ENCODE results near the gene MAT2A.

Gene MAT2A

GRCh38 chr2:85545780-85546240 lies 6.8 kb downstream of the MAT2A start:
- Histone ChIP-seq H3K36me3 (ENCODE audit: insufficient read depth, low read length) (peaks cover 81% of the 10 kb centered on the region), H3K4me3 (ENCODE audit: low read length) (no peak overlapping the region), H2AFZ (ENCODE audit: low read depth, low read length) (no peak overlapping the region), H3K4me1 (ENCODE audit: insufficient read depth, low read length) (peaks cover 15% of the 10 kb centered on the region), H3K27me3 (ENCODE audit: insufficient read depth, low read length) (no peaks in the 10 kb centered on the region), H3K9me3 (ENCODE audit: low read length) (no peaks in the 10 kb centered on the region)

- Histone ChIP-seq H3K36me3 (ENCODE audit: insufficient read depth, low read length) (peaks cover 79% of the 10 kb centered on the region), H2AFZ (ENCODE audit: low read depth, low read length) (no peak overlapping the region), H3K4me3 (ENCODE audit: low read length) (no peak overlapping the region), H3K9me3 (ENCODE audit: low read length) (no peaks in the 10 kb centered on the region), H3K4me1 (ENCODE audit: insufficient read depth, low read length) (peaks cover under 1% of the 10 kb centered on the region), H3K27me3 (ENCODE audit: insufficient read depth, low read length) (no peaks in the 10 kb centered on the region)
These were observed 8.3 kb downstream of the MAT2A start for GRCh38 chr2:85547089-85547858.

- H3K36me3 ChIP-seq (ENCODE audit: insufficient read depth, low read length): peaks cover 79% of the 10 kb centered on the region
- no peaks in the 10 kb centered on the region for H3K4me1 ChIP-seq (ENCODE audit: insufficient read depth, low read length)
- no peak overlapping the region for H3K4me3 ChIP-seq (ENCODE audit: low read length)
- H3K9me3 ChIP-seq (ENCODE audit: low read length): no peaks in the 10 kb centered on the region
- no peaks in the 10 kb centered on the region for H3K27me3 ChIP-seq (ENCODE audit: insufficient read depth, low read length)
- no peak overlapping the region for H2AFZ ChIP-seq (ENCODE audit: low read depth, low read length)
These were observed 9.1 kb downstream of the MAT2A start for GRCh38 chr2:85547859-85548607.

GRCh38 chr2:85548608-85548900 lies 9.6 kb downstream of the MAT2A start:
- H3K27me3 ChIP-seq (ENCODE audit: insufficient read depth, low read length): no peaks in the 10 kb centered on the region
- no peak overlapping the region for H2AFZ ChIP-seq (ENCODE audit: low read depth, low read length)
- H3K4me3 ChIP-seq (ENCODE audit: low read length): no peak overlapping the region
- H3K4me1 ChIP-seq (ENCODE audit: insufficient read depth, low read length): no peaks in the 10 kb centered on the region
- no peaks in the 10 kb centered on the region for H3K9me3 ChIP-seq (ENCODE audit: low read length)
- H3K36me3 ChIP-seq (ENCODE audit: insufficient read depth, low read length): peaks cover 77% of the 10 kb centered on the region

- peaks cover 77% of the 10 kb centered on the region for H3K36me3 ChIP-seq (ENCODE audit: insufficient read depth, low read length)
- no peaks in the 10 kb centered on the region for H3K4me1 ChIP-seq (ENCODE audit: insufficient read depth, low read length)
- H3K27me3 ChIP-seq (ENCODE audit: insufficient read depth, low read length): no peaks in the 10 kb centered on the region
- H3K4me3 ChIP-seq (ENCODE audit: low read length): no peak overlapping the region
- no peaks in the 10 kb centered on the region for H3K9me3 ChIP-seq (ENCODE audit: low read length)
- no peak overlapping the region for H2AFZ ChIP-seq (ENCODE audit: low read depth, low read length)
These were observed 10.1 kb downstream of the MAT2A start for GRCh38 chr2:85549095-85549494.

GRCh38 chr2:85549826-85550225 lies 10.9 kb downstream of the MAT2A start:
- Histone ChIP-seq H2AFZ (ENCODE audit: low read depth, low read length) (no peak overlapping the region), H3K27me3 (ENCODE audit: insufficient read depth, low read length) (no peaks in the 10 kb centered on the region), H3K9me3 (ENCODE audit: low read length) (no peaks in the 10 kb centered on the region), H3K36me3 (ENCODE audit: insufficient read depth, low read length) (peaks cover 76% of the 10 kb centered on the region), H3K4me3 (ENCODE audit: low read length) (no peak overlapping the region), H3K4me1 (ENCODE audit: insufficient read depth, low read length) (no peaks in the 10 kb centered on the region)

GRCh38 chr2:85550486-85550885 lies 11.5 kb downstream of the MAT2A start:
- Histone ChIP-seq H3K9me3 (ENCODE audit: low read length) (no peaks in the 10 kb centered on the region), H3K36me3 (ENCODE audit: insufficient read depth, low read length) (peaks cover 76% of the 10 kb centered on the region), H3K4me1 (ENCODE audit: insufficient read depth, low read length) (no peaks in the 10 kb centered on the region), H2AFZ (ENCODE audit: low read depth, low read length) (no peak overlapping the region), H3K27me3 (ENCODE audit: insufficient read depth, low read length) (no peaks in the 10 kb centered on the region), H3K4me3 (ENCODE audit: low read length) (no peak overlapping the region)

- no peak overlapping the region for H3K4me3 ChIP-seq (ENCODE audit: low read length)
- H3K4me1 ChIP-seq (ENCODE audit: insufficient read depth, low read length): no peaks in the 10 kb centered on the region
- no peak overlapping the region for H2AFZ ChIP-seq (ENCODE audit: low read depth, low read length)
- no peaks in the 10 kb centered on the region for H3K27me3 ChIP-seq (ENCODE audit: insufficient read depth, low read length)
- H3K36me3 ChIP-seq (ENCODE audit: insufficient read depth, low read length): peaks cover 72% of the 10 kb centered on the region
- H3K9me3 ChIP-seq (ENCODE audit: low read length): no peaks in the 10 kb centered on the region
These were observed 13.0 kb downstream of the MAT2A start for GRCh38 chr2:85551698-85552678.

GRCh38 chr2:85553184-85553583 lies 14.2 kb downstream of the MAT2A start:
- H3K27me3 ChIP-seq (ENCODE audit: insufficient read depth, low read length): no peaks in the 10 kb centered on the region
- peaks cover 63% of the 10 kb centered on the region for H3K36me3 ChIP-seq (ENCODE audit: insufficient read depth, low read length)
- H3K9me3 ChIP-seq (ENCODE audit: low read length): no peaks in the 10 kb centered on the region
- no peak overlapping the region for H2AFZ ChIP-seq (ENCODE audit: low read depth, low read length)
- H3K4me1 ChIP-seq (ENCODE audit: insufficient read depth, low read length): no peaks in the 10 kb centered on the region
- no peak overlapping the region for H3K4me3 ChIP-seq (ENCODE audit: low read length)

- Histone ChIP-seq H3K27me3 (ENCODE audit: insufficient read depth, low read length) (no peaks in the 10 kb centered on the region), H3K36me3 (ENCODE audit: insufficient read depth, low read length) (peaks cover 60% of the 10 kb centered on the region), H2AFZ (ENCODE audit: low read depth, low read length) (no peak overlapping the region), H3K4me3 (ENCODE audit: low read length) (no peak overlapping the region), H3K4me1 (ENCODE audit: insufficient read depth, low read length) (no peaks in the 10 kb centered on the region), H3K9me3 (ENCODE audit: low read length) (no peaks in the 10 kb centered on the region)
These were observed 16.1 kb downstream of the MAT2A start for GRCh38 chr2:85554980-85555612.

DNA sequence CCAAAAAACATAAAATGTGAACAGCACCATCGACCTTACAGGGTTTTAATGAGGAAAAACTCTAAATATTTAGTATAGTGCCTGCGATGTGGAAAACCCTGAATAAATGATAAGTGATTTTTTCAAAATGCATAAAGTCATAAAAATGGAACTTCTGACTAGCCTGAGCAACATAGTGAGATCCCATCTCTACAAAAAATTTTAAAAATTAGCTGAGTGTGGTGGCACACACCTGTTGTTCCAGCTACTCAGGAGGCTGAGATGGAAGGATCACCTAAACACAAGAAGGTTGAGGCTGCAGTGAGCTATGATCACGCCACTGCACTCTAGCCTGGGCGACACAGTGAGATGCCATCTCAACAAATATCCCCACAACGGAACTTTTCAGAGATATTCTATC lies 18.2 kb downstream of the MAT2A start:
- Histone ChIP-seq H3K9me3 (ENCODE audit: low read length) (no peaks in the 10 kb centered on the region), H3K4me3 (ENCODE audit: low read length) (no peak overlapping the region), H3K4me1 (ENCODE audit: insufficient read depth, low read length) (peaks cover 9% of the 10 kb centered on the region), H2AFZ (ENCODE audit: low read depth, low read length) (no peak overlapping the region), H3K27me3 (ENCODE audit: insufficient read depth, low read length) (no peaks in the 10 kb centered on the region), H3K36me3 (ENCODE audit: insufficient read depth, low read length) (peaks cover 42% of the 10 kb centered on the region)

DNA sequence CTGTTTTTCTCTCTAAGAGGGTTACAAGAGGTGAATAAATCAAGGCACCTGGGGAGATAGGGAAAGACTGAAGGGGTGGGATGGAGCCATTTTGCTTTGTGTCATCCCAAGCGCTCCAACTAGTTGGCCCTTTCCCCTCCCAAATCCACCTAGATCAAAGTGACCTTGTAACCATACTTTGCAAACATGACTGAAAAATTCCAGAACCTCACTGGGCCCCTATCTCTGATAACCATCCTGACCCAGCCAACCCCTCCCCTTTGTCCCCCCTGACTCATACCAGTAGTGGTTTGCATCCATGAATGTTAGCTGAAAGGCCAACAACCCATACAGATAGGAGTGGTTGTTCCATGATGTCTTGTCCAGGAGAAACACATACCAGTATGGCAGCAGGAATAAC lies 19.2 kb downstream of the MAT2A start:
- Histone ChIP-seq H3K36me3 (ENCODE audit: insufficient read depth, low read length) (peaks cover 31% of the 10 kb centered on the region), H3K9me3 (ENCODE audit: low read length) (no peaks in the 10 kb centered on the region), H3K4me3 (ENCODE audit: low read length) (no peak overlapping the region), H2AFZ (ENCODE audit: low read depth, low read length) (no peak overlapping the region), H3K4me1 (ENCODE audit: insufficient read depth, low read length) (peaks cover 9% of the 10 kb centered on the region), H3K27me3 (ENCODE audit: insufficient read depth, low read length) (no peaks in the 10 kb centered on the region)
